Myocyte (in vitro differentiated cells): Measurements from ENCODE around the gene HIGD2B. TPM values are rescaled to one million over a fixed set of nuclear protein-coding genes. Genes with fewer than 3 reads are reported as not detected.
"Not testable (repeated sequence)": the region's sequence is repeated elsewhere in the genome, so short reads cannot be mapped to it uniquely, and the experiment has no call there.

Experiments used
- DNase-seq: peaks from one replicate; pipeline ENCODE4 v3.0.0-alpha.2; 2012; ENCODE audit warnings: low read depth
- polyA plus RNA-seq: library from polyadenylated mRNA; unstranded; fragments of >200 nt; gene quantifications from one replicate; pipeline ENCODE4 v1.2.1, GENCODE V29; 2012; ENCODE audit warnings: missing spikeins
- total RNA-seq: library from RNA; depleted of rRNA; stranded (reverse); fragments of >200 nt; gene quantifications from 2 replicates; pipeline ENCODE4 v1.2.3, GENCODE V29; 2014

Gene HIGD2B
- not detected in 2 replicates for total RNA-seq
- polyA plus RNA-seq, result not detected

GRCh38 chr15:72685925-72686794 is at the start of gene HIGD2B, which contains the start of gene BBS4:
Gene HIGD2B, minus strand, starts transcription at chr15:72686182. Its CDS starts 9,808 bp downstream, at chr15:72676374.
Gene BBS4, plus strand, starts transcription at chr15:72686207. Its CDS starts 21 bp downstream, at chr15:72686228.
- peak; percentile 93 for DNase-seq

GRCh38 chr15:72735111-72735510 is 49.1 kb upstream of the HIGD2B start:
- DNase-seq, result peak; percentile 71

GRCh38 chr15:72733941-72734738 is 48.2 kb upstream of the HIGD2B start:
- peak; percentile 24 for DNase-seq

GRCh38 chr15:72732516-72732915 is 46.5 kb upstream of the HIGD2B start:
- no peak for DNase-seq

GRCh38 chr15:72732086-72732485 is 46.1 kb upstream of the HIGD2B start:
- DNase-seq, result no peak

GRCh38 chr15:72728821-72729220 is 42.8 kb upstream of the HIGD2B start:
- no peak for DNase-seq

GRCh38 chr15:72728249-72728648 is 42.3 kb upstream of the HIGD2B start:
- not testable (repeated sequence) for DNase-seq

GRCh38 chr15:72727154-72727553 is 41.2 kb upstream of the HIGD2B start:
- DNase-seq, result no peak

GRCh38 chr15:72725851-72726250 is 39.9 kb upstream of the HIGD2B start:
- not testable (repeated sequence) for DNase-seq

- no peak for DNase-seq
Measured at GRCh38 chr15:72725446-72725845, 39.5 kb upstream of the HIGD2B start.

GRCh38 chr15:72724028-72724427 is 38.0 kb upstream of the HIGD2B start:
- no peak for DNase-seq

- DNase-seq, result peak; percentile 76
Measured at GRCh38 chr15:72722071-72722696, 36.2 kb upstream of the HIGD2B start.

- DNase-seq, result not testable (repeated sequence)
Measured at GRCh38 chr15:72708551-72709303, 22.7 kb upstream of the HIGD2B start.

GRCh38 chr15:72706266-72706665 is 20.3 kb upstream of the HIGD2B start:
- peak; percentile 17 for DNase-seq

- DNase-seq, result no peak
Measured at GRCh38 chr15:72700076-72700475, 14.1 kb upstream of the HIGD2B start.

GRCh38 chr15:72698938-72699337 is 13.0 kb upstream of the HIGD2B start:
- no peak for DNase-seq

- DNase-seq, result no peak
Measured at GRCh38 chr15:72690938-72691337, 5.0 kb upstream of the HIGD2B start.

GRCh38 chr15:72688697-72689096 is 2.7 kb upstream of the HIGD2B start:
- no peak for DNase-seq

GRCh38 chr15:72685301-72685924 is 569 bp downstream of the HIGD2B start:
- DNase-seq, result no peak

- DNase-seq, result no peak
Measured at GRCh38 chr15:72682772-72683171, 3.2 kb downstream of the HIGD2B start.
